Activated CD4-positive, alpha-beta T cell treated with anti-CD3 and anti-CD28 coated beads for 48 hours (primary cell): ENCODE data around the gene PCNP.
A peak's percentile ranks its signal among the peaks of the same experiment; 100 is the strongest.
"Not testable (repeated sequence)": the region's sequence is repeated elsewhere in the genome, so short reads cannot be mapped to it uniquely, and the experiment has no call there.

ENCODE experiments used
- DNase-seq: peaks from one replicate; pipeline ENCODE4 v3.0.0-alpha.2; 2020

Gene PCNP

DNA sequence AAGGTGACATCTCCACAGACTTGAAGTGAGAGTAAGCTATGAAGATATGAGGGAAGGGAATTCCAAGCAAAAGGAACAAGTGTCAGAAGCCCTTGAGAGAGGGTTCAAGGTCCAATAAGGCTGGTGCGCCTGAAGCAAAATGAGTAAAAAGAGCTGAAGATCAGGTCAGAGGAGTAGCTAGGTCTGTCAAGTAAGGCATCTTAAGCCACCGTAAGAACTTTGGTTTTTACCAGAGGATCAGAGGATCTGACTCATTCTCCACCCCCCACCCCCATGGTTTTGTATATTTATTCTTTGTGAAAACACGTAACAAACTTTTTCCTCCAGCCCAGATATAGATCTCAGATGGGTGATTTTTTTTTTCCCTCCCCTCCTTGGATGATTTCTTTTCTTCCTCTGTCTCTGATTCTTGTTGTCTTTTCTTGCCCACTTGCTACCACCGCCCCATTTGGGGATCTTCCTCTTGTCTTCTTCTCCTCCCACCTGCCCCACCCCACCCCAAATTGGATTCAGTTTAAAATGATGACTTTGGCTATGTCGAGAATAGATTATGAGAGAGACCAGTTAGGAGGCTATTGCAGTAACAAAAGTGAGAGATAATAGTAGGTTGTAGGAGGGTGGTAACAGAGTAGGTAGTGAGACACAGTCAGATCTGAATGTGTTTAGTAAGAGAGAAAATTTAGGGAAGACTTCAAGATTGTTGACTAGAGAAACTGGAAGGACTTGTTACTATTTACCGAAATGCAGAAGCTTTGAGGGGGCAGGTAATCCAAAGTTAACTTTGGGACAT is 6.3 kb upstream of the PCNP start:
- peak; percentile 73 for DNase-seq

- DNase-seq = no peak
Observed at GRCh38 chr3:101571028-101571895, 2.7 kb upstream of the PCNP start.

- DNase-seq = peak; percentile 64
Observed at GRCh38 chr3:101574388-101575112, 570 bp downstream of the PCNP start.

DNA sequence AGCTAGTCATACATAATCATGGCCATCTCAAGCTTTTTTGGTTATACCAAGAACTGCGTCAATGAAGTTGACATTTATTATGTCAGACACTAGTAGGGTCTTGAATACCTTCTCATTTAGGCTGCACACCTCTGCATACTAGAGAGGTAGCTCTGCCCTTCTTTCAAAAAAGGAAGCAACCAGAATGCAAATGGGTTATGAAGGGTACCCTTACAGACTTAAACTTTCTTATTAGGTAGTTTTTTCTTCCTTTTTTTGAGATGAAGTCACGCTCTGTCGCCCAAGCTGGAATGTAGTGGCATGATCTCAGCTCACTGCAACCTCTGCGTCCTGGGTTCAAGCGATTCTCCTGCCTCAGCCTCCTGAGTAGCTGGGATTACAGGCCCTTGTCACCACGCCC is 3.3 kb downstream of the PCNP start:
- DNase-seq = no peak

- DNase-seq = no peak
Observed at GRCh38 chr3:101588616-101589015, 14.6 kb downstream of the PCNP start.

DNA sequence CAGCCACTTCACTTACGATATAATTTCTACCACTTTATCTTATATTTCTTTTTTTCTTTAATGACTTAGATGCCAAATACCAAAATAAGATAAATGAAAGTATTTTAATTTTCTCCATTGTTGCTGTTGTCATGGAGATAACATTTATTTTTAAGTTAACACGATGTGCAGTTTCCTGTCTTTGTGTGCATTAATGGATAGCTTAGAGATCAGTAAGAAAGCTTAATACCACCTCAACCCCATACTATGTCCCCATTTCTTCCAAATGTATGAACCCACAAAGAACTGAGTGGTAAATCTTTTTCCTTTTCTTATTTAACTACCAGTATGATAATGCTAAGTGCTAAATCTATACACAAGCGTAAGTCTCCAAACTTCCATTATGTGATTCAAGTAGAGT is 17.1 kb downstream of the PCNP start:
- no peak for DNase-seq

DNA sequence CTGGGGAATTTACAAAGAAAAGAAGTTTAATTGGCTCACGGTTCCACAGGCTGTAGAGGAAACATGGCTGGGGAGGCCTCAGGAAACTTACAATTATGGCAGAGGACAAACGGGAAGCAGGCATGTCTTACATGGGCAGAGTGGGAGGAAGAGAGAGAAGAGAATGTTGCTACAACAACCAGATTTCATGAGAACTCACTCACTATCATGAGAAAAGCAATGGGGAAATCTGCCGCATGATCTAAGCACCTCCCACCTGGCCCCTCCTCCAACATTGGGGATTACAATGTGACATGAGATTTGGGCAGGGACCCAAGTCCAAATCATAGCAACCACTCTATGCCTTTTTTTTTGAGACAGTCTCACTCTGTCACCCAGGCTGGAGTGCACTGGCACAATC is 28.8 kb downstream of the PCNP start:
- no peak for DNase-seq

DNA sequence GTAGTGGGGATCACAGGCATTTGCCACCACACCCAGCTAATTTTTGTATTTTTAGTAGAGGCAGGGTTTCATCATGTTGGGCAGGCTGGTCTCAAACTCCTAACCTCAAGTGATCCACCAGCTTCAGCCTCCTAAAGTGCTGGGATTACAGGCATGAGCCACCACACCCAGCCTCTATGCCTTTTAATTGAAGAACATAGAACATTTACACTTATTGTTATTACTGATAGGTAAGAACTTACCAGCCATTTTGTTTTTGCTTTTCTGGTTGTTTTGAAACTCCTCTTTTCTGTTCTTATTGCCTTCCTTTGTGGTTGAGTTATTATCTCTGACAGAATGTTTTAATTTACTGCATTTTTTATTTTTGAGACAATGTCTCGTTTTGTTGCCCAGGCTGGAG is 29.2 kb downstream of the PCNP start:
- no peak for DNase-seq

GRCh38 chr3:101605398-101605797 is 31.4 kb downstream of the PCNP start:
- not testable (repeated sequence) for DNase-seq

GRCh38 chr3:101611023-101611422 is 37.0 kb downstream of the PCNP start:
- DNase-seq = no peak

GRCh38 chr3:101613014-101613413 is 39.0 kb downstream of the PCNP start:
- not testable (repeated sequence) for DNase-seq

- DNase-seq = no peak
Observed at GRCh38 chr3:101615525-101615924, 41.5 kb downstream of the PCNP start.

DNA sequence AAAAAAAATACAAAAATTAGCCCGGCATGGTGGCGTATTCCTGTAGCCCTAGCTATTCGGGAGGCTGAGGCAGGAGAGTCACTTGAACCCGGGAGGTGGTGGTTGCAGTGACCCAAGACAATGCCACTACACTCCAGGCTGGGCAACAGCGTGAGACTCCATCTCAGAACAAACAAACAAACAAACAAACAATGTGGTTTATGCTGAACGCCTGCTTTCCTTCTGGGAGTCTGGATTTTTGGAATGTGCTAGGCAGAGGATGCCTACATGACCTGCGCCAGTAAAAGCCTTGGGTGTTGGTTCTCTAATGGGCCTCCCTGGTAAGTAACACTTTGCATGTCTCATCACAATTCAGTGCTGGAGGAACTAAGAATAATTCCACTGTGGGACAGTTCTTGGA is 43.5 kb downstream of the PCNP start:
- DNase-seq = no peak

DNA sequence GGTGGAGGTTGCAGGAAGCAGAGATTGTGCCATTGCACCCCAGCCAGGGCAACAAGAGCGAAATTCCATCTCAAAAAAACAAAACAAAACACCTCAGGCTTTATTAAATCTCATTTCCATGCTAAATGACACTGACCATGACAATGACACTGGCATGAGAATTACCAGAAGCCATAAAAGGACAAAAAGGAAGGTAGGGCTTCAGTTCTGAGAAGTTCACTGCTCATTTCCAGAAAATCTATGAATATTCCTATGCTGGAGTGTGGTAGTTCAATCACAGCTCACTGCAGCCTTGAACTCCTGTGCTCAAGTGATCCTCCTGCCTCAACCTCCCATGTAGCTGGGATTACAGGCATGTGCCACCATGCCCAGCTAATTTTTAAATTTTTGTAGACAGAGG is 44.7 kb downstream of the PCNP start:
- DNase-seq = no peak

GRCh38 chr3:101619734-101620133 is 45.8 kb downstream of the PCNP start:
- DNase-seq = no peak

DNA sequence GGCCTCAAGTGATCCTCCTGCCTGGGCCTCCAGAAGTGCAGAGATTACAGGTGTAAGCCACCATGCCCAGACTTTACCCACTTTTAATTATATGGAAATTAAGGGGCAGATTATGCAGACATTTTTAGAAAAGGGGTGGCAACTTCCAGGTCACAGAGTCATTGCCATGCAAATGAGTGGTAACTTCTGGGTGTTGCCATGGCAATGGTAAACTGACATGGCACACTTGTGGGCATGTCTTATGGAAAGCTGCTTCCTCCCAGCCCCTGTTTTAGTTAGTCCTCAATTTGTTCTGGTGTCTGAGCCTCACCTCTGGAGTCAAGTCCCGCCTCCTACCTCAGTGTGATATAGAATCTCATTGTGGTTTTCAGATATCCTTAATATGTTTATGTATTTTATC is 49.7 kb downstream of the PCNP start:
- no peak for DNase-seq

- no peak for DNase-seq
Observed at GRCh38 chr3:101624857-101625256, 50.9 kb downstream of the PCNP start.

DNA sequence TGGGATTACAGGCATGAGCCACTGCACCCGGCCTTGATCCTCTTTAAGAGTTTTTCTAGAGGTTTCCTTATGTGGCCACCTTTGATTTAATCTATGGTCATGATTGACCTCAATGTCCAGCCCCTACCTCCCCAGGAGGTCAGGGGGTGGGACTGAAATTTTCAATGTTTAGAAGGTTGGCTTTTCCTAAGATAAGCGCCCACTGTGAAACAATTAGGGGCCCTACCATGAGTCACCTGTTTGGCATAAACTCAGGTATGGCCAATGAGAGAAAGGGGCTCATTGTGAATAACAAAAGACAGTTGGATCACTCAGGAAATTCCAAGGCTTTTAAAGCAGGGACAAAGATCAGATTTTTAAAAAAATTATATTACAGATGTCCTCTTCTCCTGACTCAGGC is 51.9 kb downstream of the PCNP start:
- DNase-seq = no peak

DNA sequence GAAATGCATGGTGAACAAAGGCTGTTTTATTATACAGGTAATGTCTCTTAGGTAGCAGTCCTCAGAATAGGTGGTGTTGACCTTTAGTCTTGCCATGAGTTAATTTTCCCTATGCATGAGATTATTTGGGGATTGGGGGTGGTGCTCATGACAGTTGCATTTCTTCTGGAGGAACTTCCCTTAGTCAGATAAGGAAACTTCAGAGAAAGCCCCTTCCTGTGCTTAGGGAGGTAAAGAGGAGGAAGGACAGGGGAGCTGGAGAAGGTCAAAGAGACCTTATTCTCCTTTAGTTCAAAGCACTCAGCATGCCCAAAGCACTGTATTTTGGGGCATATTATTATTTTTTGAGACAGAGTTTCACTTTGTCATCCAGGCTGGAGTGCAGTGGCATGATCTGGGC is 55.2 kb downstream of the PCNP start:
- DNase-seq = no peak

DNA sequence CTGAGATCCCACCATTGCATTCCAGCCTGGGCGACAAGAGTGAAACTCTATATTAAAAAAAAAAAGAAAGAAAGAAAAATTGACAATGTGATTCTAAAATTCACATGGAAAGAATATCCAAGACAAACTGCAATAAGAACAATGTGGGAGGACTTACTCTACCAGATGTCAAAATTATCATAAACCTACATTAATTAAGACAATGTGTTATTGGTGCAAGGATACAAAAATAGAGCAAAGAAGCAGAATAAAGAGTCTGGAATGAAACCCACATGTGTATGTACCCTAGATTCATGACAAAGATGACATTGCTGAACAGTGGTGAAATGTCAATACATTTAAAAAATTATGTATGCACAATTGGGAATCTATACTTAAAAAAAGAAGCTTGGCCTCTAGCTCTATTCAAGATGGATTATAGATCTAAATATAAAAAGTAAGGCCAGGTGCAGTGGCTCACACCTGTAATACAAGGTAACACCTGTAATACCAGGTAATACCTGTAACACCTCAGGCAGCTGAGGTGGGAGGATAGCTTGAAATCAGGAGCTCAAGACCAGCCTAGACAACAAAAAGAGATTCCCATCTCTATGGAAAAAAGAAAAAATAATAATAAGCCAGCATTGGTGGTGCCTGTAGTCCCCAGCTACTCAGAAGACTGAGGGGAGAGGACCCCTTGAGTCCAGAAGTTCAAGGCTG is 57.3 kb downstream of the PCNP start:
- DNase-seq = no peak

DNA sequence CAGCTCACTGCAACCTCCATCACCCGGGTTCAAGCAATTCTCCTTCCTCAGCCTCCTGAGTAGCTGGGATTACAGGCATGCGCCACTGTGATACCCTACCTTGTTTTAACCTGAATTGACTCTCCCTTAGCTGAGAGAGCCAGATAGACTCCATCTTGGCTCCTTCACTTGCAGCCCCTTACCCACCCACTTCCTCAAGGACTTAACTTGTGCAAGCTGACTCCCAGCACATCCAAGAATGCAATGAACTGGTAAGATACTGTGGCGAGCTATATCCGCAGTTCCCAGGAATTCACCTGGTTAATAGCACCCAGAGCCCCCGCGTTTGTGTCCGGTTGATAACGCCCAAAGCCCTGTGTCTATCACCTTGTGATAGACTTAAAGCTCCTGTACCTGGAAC is 58.0 kb downstream of the PCNP start:
- not testable (repeated sequence) for DNase-seq

GRCh38 chr3:101632586-101632985 is 58.6 kb downstream of the PCNP start:
- DNase-seq = no peak

DNA sequence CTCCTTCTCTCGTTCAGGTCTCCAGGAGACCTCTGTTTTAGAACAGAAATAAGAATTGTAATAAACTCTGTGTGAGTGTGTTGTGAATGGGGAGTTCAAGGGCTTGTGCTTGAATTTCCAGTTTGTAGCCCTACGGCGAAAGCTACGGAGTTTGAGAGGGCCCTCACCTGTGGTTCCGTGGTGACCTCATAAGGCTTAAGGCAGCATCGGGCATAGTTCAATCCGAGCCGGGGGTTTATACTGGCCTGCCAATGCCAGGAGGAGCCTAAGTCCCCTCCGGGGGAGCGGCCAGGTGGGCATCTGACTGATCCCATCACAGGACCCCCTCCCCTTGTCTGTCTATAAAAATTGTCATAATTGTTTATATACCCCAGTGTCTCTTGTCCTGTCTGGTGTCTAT is 59.2 kb downstream of the PCNP start:
- DNase-seq = no peak
